Measurements from ENCODE around the gene CAMK1D.
"Not testable (repeated sequence)": the region's sequence is repeated elsewhere in the genome, so short reads cannot be mapped to it uniquely, and the experiment has no call there.

Gene CAMK1D

GRCh38 chr10:12724807-12725579, 375.6 kb downstream of the CAMK1D start:
- no peak for TF ChIP-seq CTCF (IDR thresholded peaks at IDR 0.05)
- no peak for DNase-seq (ENCODE audit: low spot score)
- H3K27ac ChIP-seq = no peak overlapping the region
- H3K4me3 ChIP-seq = no peak overlapping the region

- DNase-seq (ENCODE audit: low spot score); H3K27ac ChIP-seq; H3K4me3 ChIP-seq: not testable (repeated sequence)
These were observed 376.2 kb downstream of the CAMK1D start for GRCh38 chr10:12725580-12725888.

GRCh38 chr10:12726971-12727831, 377.9 kb downstream of the CAMK1D start:
- H3K27ac ChIP-seq = no peak overlapping the region
- no peak for TF ChIP-seq CTCF (IDR thresholded peaks at IDR 0.05)
- no peak for DNase-seq (ENCODE audit: low spot score)
- H3K4me3 ChIP-seq = no peak overlapping the region

GRCh38 chr10:12727832-12728215, 378.5 kb downstream of the CAMK1D start:
- DNase-seq (ENCODE audit: low spot score) = no peak
- no peak overlapping the region for H3K27ac ChIP-seq
- TF ChIP-seq CTCF (IDR thresholded peaks at IDR 0.05) = no peak
- H3K4me3 ChIP-seq = no peak overlapping the region

- no peak for DNase-seq (ENCODE audit: low spot score)
- H3K27ac ChIP-seq = no peak overlapping the region
- no peak for TF ChIP-seq CTCF (IDR thresholded peaks at IDR 0.05)
- H3K4me3 ChIP-seq = no peak overlapping the region
These were observed 379.1 kb downstream of the CAMK1D start for GRCh38 chr10:12728494-12728893.

- no peak for DNase-seq (ENCODE audit: low spot score)
- no peak for TF ChIP-seq CTCF (IDR thresholded peaks at IDR 0.05)
- no peak overlapping the region for H3K4me3 ChIP-seq
- H3K27ac ChIP-seq = peak overlapping the region in 1 of 2 donors; percentile 57
These were observed 380.5 kb downstream of the CAMK1D start for GRCh38 chr10:12729885-12730284.

- peak overlapping the region; percentile 27 for H3K4me3 ChIP-seq
- H3K27ac ChIP-seq = peak overlapping the region in 1 of 2 donors; percentile 57
- no peak for DNase-seq (ENCODE audit: low spot score)
- TF ChIP-seq CTCF (IDR thresholded peaks at IDR 0.05) = no peak
These were observed 381.6 kb downstream of the CAMK1D start for GRCh38 chr10:12730809-12731519.
